Breast epithelium (tissue), 3 donors: ENCODE results near the gene SRPK1.

Source experiments
- POLR2A ChIP-seq: fragments of 450-650 bp; IDR thresholded peaks from one replicate; pipeline ENCODE4 v1.6.1; 2016; ENCODE audit warnings: antibody characterized with exemption, mild to moderate bottlenecking, moderate library complexity
- POLR2AphosphoS5 ChIP-seq, 3 donors: sonication (generic); formaldehyde crosslinking; IDR thresholded peaks; one replicate each; pipeline ENCODE4 v1.6.1; 2017; ENCODE audit warnings: antibody characterized with exemption in 3 of 3
- TF ChIP-seq, protein P1 (sequence below), 3 donors: fragments of 450-650 bp; IDR thresholded peaks; one replicate each; pipeline ENCODE4 v1.5.1; 2016 to 2017; ENCODE audit warnings: antibody characterized with exemption in 3 of 3, mild to moderate bottlenecking in 3 of 3, moderate library complexity in 3 of 3

- TF ChIP-seq, protein P1, sequence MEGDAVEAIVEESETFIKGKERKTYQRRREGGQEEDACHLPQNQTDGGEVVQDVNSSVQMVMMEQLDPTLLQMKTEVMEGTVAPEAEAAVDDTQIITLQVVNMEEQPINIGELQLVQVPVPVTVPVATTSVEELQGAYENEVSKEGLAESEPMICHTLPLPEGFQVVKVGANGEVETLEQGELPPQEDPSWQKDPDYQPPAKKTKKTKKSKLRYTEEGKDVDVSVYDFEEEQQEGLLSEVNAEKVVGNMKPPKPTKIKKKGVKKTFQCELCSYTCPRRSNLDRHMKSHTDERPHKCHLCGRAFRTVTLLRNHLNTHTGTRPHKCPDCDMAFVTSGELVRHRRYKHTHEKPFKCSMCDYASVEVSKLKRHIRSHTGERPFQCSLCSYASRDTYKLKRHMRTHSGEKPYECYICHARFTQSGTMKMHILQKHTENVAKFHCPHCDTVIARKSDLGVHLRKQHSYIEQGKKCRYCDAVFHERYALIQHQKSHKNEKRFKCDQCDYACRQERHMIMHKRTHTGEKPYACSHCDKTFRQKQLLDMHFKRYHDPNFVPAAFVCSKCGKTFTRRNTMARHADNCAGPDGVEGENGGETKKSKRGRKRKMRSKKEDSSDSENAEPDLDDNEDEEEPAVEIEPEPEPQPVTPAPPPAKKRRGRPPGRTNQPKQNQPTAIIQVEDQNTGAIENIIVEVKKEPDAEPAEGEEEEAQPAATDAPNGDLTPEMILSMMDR (IDR thresholded peaks at IDR 0.05), result no peak
- TF ChIP-seq POLR2A, result no peak
- TF ChIP-seq POLR2AphosphoS5 (IDR thresholded peaks at IDR 0.05), result no peak
Measured at GRCh38 chr6:35896228-35896627, 24.7 kb downstream of the SRPK1 start.
